WERI-Rb-1 (cell line): ENCODE measurements around the gene NOL3.
"Not testable (repeated sequence)": the region's sequence is repeated elsewhere in the genome, so short reads cannot be mapped to it uniquely, and the experiment has no call there.

Experiments
- DNase-seq: peaks from one replicate; pipeline ENCODE4 v3.0.0-alpha.2; 2020
- H3K27ac ChIP-seq: fragments of 250-450 bp; sonication (Bioruptor Pico); 2 replicates; pipeline ENCODE4 v1.5.1; 2020; ENCODE audit warnings: mild to moderate bottlenecking, moderate library complexity
- H3K27me3 ChIP-seq: fragments of 250-450 bp; sonication (Bioruptor Pico); 2 replicates; pipeline ENCODE4 v1.5.1; 2021; ENCODE audit warnings: mild to moderate bottlenecking, low read depth, moderate library complexity; ENCODE audit not compliant: insufficient read depth, severe bottlenecking
- H3K36me3 ChIP-seq: fragments of 250-450 bp; sonication (Bioruptor Pico); 2 replicates; pipeline ENCODE4 v1.5.1; 2020; ENCODE audit warnings: mild to moderate bottlenecking, moderate library complexity
- H3K4me3 ChIP-seq: 2 replicates; pipeline ENCODE4 v1.5.1; 2011; ENCODE audit warnings: low read depth, mild to moderate bottlenecking, control low read depth, low read length
- H3K9me3 ChIP-seq: fragments of 250-450 bp; sonication (Bioruptor Pico); 2 replicates; pipeline ENCODE4 v1.5.1; 2021; ENCODE audit warnings: mild to moderate bottlenecking, moderate library complexity; ENCODE audit not compliant: severe bottlenecking
- CTCF ChIP-seq: IDR thresholded peaks from 2 replicates; pipeline ENCODE4 v1.5.1; 2011; ENCODE audit warnings: low read depth, mild to moderate bottlenecking, control low read depth, inconsistent platforms, low read length

The NOL3 gene

DNA sequence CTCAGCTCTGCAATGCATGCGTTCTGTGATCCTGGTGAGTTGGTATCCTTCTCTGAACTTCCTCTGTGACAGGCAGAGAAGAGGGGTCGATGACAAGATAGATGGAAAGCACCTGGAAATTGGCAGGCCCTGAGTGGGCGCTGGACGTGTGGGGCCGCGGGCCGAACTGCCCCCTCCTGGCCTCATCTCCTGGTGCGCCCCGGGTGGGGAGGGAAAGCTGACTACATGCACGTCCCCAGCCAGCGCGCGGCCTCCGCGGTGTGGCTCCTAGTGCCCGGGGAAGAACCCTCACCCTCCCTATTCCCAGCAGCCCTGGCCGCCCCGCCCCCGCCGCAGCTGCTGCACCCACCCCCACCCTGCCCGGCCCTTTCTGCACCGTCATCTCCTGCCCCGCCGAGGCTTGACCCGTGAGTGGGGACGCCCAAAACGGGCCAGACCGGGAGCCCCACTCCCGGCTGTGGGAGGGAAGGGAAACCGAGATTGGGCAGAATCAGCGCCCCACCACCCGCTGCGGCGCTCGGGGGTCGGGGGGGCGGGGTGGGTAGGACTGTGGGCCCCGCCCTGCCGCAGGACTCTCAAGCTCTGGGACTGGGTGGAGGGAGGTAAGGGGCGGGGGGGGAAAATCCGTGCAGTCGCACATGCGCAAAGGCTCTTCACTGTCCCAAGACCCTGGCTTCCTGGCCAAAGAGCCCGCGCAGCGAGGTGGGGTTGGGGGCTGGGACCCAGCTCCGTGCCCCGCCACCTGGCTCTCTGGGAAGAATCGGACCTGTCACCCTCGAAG is at the start of gene NOL3:
NOL3 (plus strand) TSS at position 371 of the 781 bp plus-strand sequence.
- Histone ChIP-seq H3K27me3 (no peaks in the 10 kb centered on the region), H3K27ac (peak within 1 kb of the TSS; percentile 94), H3K4me3 (peak within 1 kb of the TSS; percentile 62), H3K9me3 (no peaks in the 10 kb centered on the region), H3K36me3 (peaks cover 8% of the 10 kb centered on the region)
- peak; percentile 94 for DNase-seq
- 0 out of 2 replicates have a peak, but pooled peaks have one; percentile 20 for TF ChIP-seq CTCF

- H3K27me3 ChIP-seq, H3K27ac ChIP-seq: not testable (repeated sequence)
These were observed 47.5 kb upstream of the NOL3 start for GRCh38 chr16:67122799-67123198.

DNA sequence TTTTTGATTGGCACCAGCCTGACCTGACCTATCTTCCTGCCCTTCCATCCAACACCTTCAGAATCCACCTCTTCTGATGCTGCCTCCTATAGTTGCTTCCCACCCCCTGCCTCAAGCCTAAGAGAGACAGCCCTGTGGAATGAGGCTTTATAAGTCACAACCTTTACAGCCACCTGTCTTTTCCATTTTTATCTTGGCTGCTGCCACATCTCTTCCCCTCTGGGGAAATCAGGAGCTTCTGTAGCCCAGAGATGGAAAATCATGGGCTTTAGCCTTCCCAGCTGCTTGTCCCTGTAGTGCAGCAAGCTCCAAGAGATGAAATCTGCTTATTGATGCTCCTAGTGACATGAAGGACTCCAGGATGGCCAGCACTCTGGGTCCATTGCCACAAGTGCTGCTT is 41.9 kb upstream of the NOL3 start:
- Histone ChIP-seq H3K4me3 (no peak overlapping the region), H3K27me3 (no peaks in the 10 kb centered on the region), H3K27ac (no peak overlapping the region), H3K9me3 (no peaks in the 10 kb centered on the region), H3K36me3 (peaks cover 37% of the 10 kb centered on the region)
- DNase-seq, result no peak
- no peak for TF ChIP-seq CTCF

More at GRCh38 chr16:67122799-67123198, 47.5 kb upstream of the NOL3 start:
- H3K9me3 ChIP-seq, H3K4me3 ChIP-seq: not testable (repeated sequence)
- peaks cover 46% of the 10 kb centered on the region for H3K36me3 ChIP-seq
- DNase-seq, result peak; percentile 35

DNA sequence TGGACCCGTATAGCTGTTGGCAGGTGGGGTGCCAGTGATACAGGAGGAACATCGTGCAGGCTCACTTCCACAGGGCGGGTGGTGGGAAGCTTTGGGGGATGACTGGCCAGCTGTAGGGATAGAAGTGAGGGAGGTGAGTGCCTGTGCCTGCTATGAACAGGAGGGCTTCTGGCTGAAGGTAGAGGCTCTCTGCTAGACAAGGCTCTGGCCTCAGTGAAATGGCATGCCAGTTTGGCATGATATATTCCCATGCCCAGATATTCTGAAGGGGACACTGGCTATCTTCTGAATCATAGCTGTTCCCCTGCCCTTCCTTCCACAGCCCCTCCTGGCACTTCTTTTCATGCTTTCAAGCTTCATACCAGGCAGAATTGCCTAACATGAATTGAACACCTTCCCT is 41.5 kb upstream of the NOL3 start:
- no peak for DNase-seq
- TF ChIP-seq CTCF, result no peak
- Histone ChIP-seq H3K27me3 (no peaks in the 10 kb centered on the region), H3K27ac (no peak overlapping the region), H3K4me3 (no peak overlapping the region), H3K9me3 (no peaks in the 10 kb centered on the region), H3K36me3 (peaks cover 36% of the 10 kb centered on the region)

DNA sequence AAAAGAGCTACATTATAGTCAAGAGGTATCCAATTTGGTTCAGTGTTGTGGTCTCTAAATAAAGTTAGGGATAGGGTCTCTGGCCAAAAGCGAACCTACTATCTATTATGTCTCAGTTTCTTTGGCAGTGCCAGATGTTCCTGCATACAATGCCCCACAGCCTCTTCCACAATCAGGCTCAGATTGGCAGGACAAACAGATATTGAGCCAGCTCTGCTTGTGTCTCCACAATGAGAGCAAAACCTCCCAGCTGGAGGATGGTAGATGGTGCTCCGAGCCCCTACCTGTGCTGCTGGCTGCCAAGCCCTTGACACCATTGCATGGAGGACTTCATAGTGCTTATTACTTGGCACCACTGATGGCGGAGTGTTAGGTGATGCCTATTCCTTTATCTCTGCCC is 40.9 kb upstream of the NOL3 start:
- Histone ChIP-seq H3K4me3 (no peak overlapping the region), H3K36me3 (peaks cover 36% of the 10 kb centered on the region), H3K9me3 (no peaks in the 10 kb centered on the region), H3K27ac (no peak overlapping the region), H3K27me3 (no peaks in the 10 kb centered on the region)
- no peak for DNase-seq
- no peak for TF ChIP-seq CTCF

DNA sequence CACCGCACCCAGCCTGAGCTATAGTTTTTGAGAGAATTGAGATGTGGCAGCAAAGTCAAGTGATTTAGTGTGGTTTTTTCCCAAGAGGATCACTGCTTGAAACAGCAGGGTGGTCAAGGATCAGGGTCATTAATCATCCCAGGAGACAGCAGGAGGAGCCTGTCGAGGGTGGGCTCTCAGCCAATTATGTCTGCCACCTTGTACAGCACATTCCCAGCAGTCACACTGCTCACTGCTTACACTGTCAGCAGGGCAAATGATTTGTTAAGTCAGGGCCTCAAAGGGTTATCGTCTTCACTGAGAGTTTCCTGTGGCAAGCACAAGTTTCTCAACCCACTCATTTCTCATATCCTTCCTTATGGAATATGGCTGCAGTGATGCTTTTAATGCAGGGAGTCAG is 32.7 kb upstream of the NOL3 start:
- H3K36me3 ChIP-seq, result peaks cover 85% of the 10 kb centered on the region
- H3K4me3 ChIP-seq, result no peak overlapping the region
- H3K27ac ChIP-seq, result no peak overlapping the region
- H3K9me3 ChIP-seq, result no peaks in the 10 kb centered on the region
- no peaks in the 10 kb centered on the region for H3K27me3 ChIP-seq
- peak; percentile 66 for DNase-seq
- no peak for TF ChIP-seq CTCF
